ENCODE data around the gene TBL1XR1.
A peak's percentile ranks its signal among the peaks of the same experiment; 100 is the strongest.

Gene TBL1XR1

DNA sequence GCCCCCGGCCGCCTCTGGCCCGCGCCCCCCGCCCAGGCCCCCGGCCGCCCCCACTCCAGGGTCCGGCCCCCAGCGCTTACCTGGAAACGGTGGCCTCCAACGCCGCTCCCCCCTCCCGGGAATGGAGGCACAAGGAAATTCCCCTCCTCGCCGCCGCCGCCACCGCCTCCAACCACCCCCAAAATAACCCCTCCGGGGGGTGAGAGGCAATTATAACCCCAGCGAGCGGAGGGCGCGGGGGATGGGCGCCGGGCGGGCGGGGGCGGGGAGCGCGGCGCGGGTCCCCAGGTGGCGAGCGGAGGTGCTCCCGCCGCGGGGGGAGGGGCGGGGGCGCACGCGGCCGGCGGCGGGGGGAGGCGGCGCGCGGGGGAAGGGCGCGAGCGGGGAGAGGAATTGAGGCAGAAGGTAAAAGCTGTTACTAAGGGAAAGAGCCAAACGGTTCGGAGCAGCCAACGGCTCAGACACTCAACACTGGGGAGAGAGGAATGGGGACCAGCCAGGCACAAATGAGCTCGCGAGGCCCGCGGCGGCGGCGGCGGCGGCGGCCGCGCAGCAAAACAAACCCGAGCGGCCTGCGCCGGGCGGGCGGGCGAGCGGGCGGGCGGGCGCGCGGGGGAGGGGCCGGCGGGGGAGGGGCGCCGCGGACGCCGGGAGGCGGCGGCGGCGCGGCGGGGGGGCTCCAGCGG, at the start of gene TBL1XR1:
Gene TBL1XR1 (minus strand): TSS at position 442 of the 686 bp plus-strand sequence. CDS start 132,505 bp downstream, outside the sequence.
- peak; percentile 96 for DNase-seq (ENCODE audit: low spot score)

DNA sequence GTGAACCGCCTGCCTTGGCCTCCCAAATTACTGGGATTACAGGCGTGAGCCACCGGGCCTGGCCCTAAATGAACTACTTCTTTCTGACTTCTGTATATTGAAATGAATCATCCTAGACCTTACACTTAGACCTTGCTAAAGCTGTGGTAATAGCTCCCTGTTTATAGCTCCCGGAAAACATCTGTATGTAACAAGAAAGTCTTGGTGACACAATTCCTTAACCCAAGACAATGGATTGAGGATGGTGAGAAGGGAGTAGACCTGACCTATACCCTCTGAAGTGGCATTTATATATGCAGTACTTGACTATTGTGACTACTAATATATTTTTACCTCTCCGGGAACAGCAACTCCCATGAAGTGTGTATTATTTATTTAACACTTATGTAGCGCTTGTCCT, 48.0 kb upstream of the TBL1XR1 start:
- DNase-seq (ENCODE audit: low spot score) = no peak

DNA sequence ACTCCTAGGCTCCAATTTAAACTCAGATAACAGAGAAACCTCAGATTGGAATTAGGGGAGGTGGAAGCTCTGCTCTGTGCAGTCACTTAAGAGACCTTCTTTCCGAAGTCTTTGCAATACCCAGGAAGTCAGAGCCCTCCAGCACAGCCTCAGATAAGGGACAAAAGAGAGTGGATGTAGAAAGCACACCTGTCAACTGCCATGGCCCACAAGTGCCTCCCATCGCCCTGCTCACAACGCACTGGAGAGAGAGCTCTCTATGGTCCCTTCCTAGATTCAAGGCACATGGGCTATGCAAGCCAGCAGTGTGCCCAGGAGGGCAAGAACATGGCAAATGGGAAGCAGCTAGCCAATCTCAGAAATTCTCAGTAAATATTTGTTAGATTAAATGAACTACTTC, 47.3 kb upstream of the TBL1XR1 start:
- DNase-seq (ENCODE audit: low spot score) = no peak

DNA sequence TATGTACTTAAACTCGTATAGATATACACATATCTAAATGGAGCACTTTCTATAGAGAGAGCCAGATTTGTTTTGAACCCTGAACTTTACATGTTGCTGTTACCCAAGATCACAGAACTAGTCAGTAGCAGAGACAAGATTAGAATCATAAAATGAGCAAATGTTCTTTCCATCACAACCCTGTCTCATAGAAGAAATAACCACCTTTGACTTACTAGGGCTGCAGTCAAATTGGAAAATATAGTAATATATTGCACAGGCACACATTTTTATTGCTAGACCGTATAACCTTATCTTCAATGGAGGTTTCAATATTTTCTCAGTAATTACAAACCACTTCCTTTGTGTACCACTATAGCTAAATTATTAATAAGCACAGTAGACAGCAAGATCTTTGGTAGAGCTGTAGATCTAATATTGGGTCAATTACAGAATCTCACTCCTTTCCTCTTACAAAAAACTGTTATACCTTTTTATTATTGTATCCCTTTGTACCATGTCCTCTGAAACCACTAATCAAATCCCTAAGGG, 41.5 kb upstream of the TBL1XR1 start:
- no peak for DNase-seq (ENCODE audit: low spot score)

DNA sequence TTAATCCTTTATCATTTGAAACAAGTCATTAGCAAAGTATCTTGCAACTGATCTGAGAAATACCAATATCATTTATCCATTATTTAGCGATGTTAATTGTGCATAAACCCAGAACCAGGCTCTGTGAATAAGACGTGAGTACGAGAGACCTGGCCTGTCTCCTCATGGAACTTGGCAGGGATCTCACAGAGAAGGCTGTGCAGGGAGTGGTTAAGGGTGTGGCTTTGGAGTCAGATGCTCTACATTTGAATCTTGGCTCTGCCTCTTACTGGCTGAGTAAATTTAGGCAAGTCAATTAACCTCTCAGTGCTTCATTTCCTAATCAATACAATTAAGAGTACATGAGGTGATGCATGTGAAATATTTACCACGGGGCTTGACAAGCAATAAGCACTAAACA, 39.9 kb upstream of the TBL1XR1 start:
- DNase-seq (ENCODE audit: low spot score) = no peak

DNA sequence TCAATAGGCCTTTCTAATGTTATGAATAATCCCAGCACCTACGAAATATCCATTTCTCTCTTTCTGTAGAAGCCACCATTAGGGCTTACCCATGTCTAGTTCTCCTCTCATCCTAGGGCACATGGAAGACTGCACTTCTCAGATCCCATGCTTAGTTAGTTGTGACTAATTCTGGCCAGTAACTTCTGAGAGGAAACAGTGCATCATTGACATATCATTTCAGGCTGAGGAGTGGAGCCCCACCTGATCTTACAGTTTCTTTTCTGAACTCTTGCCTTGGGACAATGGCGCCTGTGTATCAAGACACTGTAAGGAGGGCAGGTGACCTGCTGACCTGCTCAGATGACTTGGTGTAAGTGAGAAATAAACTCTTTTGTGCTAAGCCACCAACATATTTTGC, 39.4 kb upstream of the TBL1XR1 start:
- no peak for DNase-seq (ENCODE audit: low spot score)

DNA sequence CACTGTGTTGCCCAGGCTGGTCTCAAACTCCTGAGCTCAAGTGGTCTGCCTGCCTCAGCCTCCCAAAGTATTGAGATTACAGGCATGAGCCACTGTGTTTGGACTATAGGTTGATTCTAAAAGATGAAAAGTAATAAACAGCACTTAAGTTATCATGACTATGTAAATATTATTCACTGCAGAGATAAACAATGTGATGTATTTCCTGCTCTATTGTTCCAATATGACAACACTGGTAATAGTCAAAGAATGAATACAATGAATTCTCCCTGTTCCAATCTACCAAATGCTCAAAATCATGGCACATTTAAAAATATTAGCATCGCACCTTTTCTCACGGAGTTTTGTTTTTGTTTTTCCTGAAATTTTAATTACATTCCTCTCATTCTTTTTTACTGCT, 36.8 kb upstream of the TBL1XR1 start:
- DNase-seq (ENCODE audit: low spot score) = no peak

DNA sequence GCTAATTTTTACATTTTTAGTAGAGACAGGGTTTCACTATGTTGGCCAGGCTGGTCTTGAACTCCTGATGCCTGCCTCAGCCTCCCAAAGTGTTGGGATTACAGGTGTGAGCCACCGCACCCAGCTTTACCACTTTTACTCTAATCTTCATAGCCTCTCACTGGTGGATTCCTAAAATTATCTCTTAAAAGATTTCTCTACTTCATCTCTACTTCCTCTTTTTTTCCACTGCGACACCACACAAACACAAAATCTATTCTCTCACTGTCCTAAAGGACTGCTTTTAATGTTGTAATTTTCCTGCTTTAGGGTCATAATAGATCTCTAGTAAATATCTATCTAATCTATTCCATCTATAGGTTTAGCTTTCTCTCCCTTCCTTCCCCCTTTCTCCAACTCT, 34.0 kb upstream of the TBL1XR1 start:
- DNase-seq (ENCODE audit: low spot score) = no peak

DNA sequence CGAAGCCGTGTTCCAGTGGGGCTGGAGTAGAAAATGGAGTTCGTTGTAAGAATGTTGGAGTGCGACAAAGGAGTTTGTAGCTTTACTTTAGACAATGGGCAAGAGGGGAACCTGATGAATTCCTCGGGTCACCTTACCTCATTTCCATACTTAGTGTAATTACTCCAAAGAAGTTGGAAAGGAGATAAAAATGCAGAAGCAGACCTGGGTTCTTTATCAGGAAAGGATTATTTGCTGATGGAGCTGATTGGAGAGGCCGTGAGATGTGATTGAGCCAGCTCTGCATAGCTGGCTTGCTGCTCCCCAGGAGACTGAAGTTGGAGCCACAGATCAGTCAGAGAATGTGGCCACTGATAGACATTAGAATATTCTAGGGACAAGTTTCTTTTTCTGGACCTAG, 33.4 kb upstream of the TBL1XR1 start:
- DNase-seq (ENCODE audit: low spot score) = no peak

DNA sequence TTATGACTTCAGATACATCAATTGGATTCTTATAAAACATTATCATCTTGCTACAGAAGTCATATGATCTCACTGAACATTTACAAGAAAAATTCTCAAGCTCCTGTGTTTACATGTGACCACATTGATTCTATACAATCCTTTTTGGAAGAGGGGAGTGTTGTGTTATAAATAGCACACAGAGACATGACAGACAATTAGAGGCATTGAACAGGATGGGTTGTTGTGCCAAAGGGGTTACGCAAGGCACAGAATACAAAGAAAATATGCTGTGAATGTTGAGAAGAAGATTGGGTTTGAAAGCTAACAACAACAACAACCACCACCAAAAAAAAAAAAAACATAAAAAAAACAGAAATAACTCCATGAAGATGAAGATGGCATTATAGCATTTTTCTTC, 32.5 kb upstream of the TBL1XR1 start:
- peak; percentile 20 for DNase-seq (ENCODE audit: low spot score)

DNA sequence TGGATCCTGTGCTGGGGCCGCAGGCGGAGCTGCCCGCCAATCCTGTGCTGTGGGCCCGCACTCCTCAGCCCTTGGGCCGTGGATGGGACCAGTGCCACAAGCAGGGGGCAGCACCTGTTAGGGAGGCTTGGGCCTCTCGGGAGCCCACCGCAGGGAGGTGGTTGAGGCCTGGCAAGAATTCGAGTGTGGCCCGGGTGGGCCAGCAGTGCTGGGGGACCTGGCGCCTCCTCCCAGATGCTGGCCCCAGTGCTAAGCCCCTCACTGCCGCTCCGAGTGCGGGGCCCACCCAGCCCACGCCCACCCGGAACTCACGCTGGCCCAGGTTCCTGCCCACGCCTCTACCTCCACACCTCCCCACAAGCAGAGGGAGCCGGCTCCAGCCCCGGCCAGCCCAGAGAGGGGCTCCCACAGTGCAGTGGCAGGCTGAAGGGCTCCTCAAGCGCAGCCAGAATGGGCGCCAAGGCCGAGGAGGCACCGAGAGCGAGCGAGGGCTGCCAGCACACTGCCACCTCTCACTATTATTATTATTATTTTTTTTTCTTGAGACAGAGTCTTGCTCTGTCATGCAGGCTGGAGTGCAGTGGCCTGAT, 31.4 kb upstream of the TBL1XR1 start:
- no peak for DNase-seq (ENCODE audit: low spot score)

DNA sequence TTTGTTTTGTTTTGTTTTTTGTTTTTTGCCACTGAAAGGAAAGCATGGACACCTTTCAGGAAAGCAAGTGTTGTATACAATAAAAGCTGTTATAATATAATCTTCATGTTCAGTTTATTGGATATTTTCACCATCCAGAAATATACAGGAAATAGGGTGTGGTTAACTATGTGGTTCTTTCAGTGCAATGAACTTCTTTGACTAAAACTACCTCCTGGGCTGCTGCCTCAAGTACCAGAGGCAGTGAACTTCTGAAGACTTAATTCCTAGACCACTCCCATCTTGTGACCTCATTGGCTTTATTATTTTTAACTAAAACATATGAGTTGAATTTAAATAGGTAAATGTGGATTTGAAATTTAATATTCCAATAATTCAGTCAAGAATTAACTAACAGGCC, 27.1 kb upstream of the TBL1XR1 start:
- no peak for DNase-seq (ENCODE audit: low spot score)

DNA sequence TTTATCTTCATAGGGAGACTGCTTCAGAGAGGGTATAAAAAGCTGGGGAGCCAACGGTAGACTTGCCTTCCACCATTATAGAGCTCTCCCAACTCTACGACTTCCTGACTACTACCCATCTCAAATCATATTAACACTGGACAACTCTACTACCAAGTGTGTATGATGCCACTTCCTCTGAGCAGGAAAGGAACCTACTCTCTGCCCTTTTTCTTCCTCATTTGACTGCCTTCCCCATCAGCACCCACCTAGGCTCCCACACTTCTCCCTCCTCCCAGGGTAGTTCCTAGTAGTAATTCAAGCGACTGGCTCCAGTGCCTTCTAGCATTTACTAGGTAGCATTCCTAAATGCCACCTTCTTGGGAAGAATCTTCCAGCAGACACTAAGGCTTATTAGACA, 24.5 kb upstream of the TBL1XR1 start:
- DNase-seq (ENCODE audit: low spot score) = no peak

DNA sequence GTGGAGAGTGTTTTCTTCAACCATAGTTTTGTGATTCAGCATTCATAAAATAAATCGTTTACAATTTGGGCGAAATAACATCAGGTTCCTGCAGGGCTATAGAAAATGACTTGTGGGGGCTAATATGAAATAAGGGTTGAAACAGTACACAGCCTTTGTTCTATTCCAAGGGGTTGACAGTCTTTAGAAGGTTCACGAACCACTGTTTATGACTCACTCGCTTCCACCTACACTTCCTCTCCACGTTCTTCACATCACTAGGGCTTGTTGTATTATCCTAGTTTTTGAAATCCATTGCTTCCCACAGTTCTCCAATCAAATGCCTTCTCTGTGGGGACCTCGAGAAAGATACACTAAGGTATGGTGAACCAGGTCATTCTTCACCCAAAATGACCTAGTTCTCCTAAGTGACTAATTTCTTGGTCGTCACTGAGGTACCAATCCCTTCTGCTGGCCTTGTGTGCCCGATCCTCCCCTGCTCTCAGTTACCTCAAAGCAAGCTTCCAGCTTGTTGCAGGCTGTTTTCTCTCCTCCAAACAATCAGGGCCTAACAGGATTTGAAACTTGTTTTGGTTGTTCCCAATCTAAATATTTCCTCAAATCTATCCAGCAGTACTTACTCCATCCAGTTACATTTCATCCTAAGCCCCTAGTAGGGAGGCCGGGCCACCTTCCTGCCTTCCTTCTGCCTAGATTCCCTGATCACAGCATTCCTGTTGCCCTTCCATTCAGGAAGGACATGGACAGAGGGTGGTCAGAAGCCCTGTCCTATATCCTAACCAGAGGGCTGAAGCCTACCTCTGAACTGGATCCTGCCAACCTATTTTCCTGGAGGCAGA, 23.1 kb upstream of the TBL1XR1 start:
- no peak for DNase-seq (ENCODE audit: low spot score)

DNA sequence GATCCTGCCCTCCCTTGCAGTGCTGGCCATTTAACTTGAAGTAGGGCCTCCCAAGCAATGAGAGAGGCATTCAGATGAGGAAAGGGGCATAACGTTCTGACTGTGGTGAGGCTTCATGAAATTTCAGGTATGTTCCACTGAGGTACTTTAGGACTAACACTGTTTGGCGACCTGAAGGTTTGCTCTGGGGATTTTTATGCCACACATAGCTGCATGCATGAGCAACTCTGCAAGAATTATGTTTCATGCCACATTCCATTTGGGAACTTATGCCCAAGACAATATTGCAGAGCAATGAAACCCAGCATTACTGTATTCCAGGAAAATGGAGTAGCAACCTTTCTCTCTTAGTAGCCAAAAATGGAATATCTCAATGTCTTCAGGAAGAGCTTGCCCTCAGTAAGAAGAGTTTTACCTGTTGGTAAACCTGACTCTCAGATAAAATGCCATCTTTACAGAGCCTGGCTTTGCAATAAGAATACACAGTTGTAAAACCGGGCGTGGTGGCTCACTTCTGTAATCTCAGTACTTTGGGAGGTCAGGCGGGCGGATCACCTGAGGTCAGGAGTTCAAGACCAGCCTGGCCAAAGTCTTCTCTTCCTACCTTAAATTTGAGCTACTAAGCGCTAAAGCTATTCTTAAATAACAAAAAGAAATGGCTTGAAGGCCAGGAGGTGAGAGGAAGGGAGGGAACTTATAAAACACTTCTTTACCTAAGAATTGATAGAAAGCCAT, 16.7 kb upstream of the TBL1XR1 start:
- DNase-seq (ENCODE audit: low spot score) = no peak

DNA sequence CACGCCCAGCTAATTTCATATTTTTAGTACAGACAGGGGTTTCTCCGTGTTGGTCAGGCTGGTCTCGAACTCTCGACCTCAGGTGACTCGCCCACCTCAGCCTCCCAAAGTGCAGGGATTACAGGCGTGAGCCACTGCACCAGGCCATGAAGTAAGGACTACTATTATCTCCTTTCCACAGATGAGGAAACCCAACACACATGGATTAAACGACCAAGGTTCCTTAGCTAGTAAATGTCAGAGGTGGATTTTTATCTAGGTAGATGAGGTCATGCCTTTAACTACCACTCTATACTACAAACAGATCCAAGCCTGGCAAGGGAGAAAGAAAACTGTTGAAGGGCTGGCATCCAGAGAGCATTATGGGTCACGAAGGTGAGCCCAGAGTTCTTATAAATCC, 15.5 kb upstream of the TBL1XR1 start:
- DNase-seq (ENCODE audit: low spot score) = no peak

DNA sequence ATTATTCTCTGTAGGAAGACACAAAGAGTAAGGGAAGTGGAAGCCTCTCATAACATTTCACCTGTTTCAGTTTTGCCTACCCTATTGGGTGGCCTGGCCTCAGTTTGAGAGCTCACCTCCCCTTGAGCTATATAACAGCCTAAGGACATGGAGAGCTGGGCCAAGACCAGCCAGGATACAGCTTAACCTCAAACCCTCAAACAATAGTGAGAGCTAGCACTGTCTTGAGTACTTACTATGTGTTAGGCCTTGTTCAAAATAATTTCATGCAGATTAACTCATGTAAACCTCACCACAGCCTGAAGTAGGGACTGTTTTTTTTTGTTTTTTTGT, 15.0 kb upstream of the TBL1XR1 start:
- no peak for DNase-seq (ENCODE audit: low spot score)

DNA sequence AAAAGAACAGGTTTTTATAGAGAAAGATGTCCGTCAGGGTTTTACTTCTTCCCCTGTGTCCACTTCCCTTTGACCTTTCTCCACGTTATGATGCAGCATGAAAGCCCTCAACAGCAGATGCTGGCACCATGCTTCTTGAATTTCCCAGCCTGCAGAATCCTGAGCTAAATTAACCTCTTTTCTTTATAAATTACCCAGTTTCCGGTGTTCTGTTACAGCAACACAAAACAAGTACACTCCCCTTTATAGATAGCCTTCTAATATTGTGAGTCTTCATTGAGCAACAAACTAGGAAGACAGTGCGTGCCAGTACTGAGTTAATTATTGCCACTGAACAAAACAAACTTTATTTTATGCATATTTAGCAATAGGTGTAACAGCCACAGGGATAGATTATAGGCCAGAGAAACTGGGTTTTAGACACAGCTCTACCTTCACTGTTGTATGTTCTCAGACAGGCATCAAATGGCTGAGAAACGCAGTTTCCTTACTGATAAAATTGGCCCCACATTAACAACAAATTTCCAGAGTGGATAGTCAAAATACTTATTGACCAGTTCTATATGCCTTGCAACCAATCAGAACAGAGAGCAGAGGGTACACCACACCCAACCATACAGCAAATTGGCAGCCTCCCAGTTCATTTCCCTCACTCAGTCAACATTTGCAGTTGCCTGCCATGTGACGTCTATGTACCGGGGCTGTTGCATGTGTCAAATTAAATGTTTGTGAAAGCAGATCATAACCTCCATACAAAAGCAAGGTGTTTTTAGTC, 14.4 kb upstream of the TBL1XR1 start:
- no peak for DNase-seq (ENCODE audit: low spot score)

DNA sequence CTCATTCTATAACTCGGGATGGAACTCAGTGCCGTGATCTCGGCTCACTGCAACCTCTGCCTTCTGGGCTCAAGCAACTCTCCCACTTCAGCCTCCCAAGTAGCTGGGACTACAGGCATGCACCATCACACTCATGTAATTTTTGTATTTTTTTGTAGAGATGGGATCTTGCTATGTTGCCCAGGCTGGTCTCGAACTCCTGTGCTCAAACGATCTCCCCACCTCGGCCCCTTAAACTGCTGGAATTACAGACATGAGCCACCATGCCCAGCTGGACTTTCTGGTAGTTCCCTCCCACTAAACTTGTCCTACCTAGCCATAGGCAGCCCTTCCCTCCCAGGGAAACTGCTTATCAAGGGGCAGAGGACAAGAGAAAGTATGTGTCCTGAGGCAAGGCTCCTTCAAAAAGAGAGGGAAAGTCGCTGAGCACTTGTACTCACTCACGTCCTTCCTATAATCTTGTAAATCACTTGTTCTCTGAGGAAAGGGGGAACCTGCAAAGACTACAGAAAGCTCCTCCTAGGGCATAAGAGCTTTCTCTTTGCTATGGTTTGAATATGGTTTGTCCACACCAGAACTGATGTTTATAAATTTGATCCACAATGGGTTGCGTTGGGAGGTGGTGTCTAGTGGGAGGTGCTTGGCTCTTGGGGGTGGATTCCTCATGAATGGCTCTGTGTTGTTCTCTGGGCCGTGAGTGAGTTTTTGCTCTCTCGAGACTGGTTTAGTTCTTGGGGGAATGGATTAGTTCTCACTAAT, 13.6 kb upstream of the TBL1XR1 start:
- DNase-seq (ENCODE audit: low spot score) = no peak

DNA sequence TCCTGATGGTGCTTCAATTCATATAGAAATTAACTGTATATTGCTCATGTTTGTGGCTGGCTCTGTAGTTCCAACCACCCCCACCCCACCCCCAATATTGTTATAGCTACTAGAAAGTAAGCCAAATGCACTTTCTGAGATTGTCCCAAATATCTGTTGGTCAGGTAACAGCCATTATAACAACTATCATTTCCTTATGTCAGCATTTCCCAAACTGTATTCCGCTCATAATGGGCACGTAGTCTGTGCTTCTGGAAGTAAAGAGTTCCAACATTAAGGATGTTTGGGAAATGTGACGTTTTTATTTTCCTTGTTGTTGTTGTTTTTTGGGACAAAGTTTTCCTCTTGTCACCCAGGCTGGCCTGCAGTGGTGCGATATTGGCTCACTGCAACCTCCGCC, 12.2 kb upstream of the TBL1XR1 start:
- no peak for DNase-seq (ENCODE audit: low spot score)

DNA sequence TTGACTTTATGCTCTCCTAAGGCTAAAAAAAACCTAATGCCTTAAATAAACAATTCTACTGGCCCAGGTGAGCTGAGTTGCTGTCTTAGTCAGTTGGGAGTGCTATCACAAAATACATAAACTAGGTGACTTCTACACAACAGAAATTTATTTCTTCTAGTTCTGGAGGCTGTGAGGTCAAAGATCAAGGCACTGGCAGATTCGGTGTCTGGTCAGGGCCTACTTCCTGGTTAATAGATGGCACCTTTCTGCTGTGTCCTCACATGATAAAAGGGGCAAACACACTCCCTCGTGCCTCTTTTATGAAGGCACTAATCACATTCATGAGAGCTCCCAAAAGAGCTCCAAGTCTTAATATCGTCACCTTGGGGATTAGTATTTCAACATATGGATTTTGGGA, 11.5 kb upstream of the TBL1XR1 start:
- no peak for DNase-seq (ENCODE audit: low spot score)

Data from Ammon's horn (tissue), 1 donor.